SK-N-MC (cell line): Measurements from ENCODE around the gene CTNNA3.

Experiments
- EZH2 ChIP-seq: fragments of 200-600 bp; sonication (generic); IDR thresholded peaks from one replicate; pipeline ENCODE4 v1.6.1; 2017; ENCODE audit warnings: antibody characterized with exemption
- POLR2AphosphoS5 ChIP-seq: IDR thresholded peaks from 2 replicates; pipeline ENCODE4 v1.6.1; 2012; ENCODE audit warnings: mild to moderate bottlenecking, low read depth, low read length, borderline replicate concordance

GRCh38 chr10:66717231-66717981 lies 978.6 kb downstream of the CTNNA3 start:
- TF ChIP-seq POLR2AphosphoS5 (no peak), EZH2 (no peak)
